Nephron progenitor cell (in vitro differentiated cells): ENCODE measurements around the gene CCDC177.

Experiments
- DNase-seq: peaks from one replicate; pipeline ENCODE4 v3.0.0; 2021
- H3K27ac Mint-ChIP-seq: 2 replicates; pipeline ENCODE4 v1.8.0; 2021; ENCODE audit warnings: mild to moderate bottlenecking, moderate library complexity, mixed read lengths
- H3K27me3 Mint-ChIP-seq: 2 replicates; pipeline ENCODE4 v1.8.0; 2021; ENCODE audit warnings: mild to moderate bottlenecking, low read depth, mixed read lengths; ENCODE audit not compliant: poor library complexity
- H3K36me3 Mint-ChIP-seq: 2 replicates; pipeline ENCODE4 v1.8.0; 2021; ENCODE audit warnings: low read depth, mixed read lengths
- H3K4me1 Mint-ChIP-seq: 2 replicates; pipeline ENCODE4 v1.8.0; 2021; ENCODE audit warnings: mixed read lengths
- H3K4me3 Mint-ChIP-seq: 2 replicates; pipeline ENCODE4 v1.8.0; 2021; ENCODE audit warnings: mild to moderate bottlenecking, moderate library complexity, mixed read lengths
- H3K9me3 Mint-ChIP-seq: 2 replicates; pipeline ENCODE4 v1.8.0; 2021; ENCODE audit warnings: mild to moderate bottlenecking, moderate library complexity, mixed read lengths
- TF ChIP-seq, protein P1 (sequence below): fragments of 200-600 bp; sonication (generic); IDR thresholded peaks from 2 replicates; pipeline ENCODE4 v1.5.0; 2021; ENCODE audit warnings: antibody characterized with exemption

The CCDC177 gene

DNA sequence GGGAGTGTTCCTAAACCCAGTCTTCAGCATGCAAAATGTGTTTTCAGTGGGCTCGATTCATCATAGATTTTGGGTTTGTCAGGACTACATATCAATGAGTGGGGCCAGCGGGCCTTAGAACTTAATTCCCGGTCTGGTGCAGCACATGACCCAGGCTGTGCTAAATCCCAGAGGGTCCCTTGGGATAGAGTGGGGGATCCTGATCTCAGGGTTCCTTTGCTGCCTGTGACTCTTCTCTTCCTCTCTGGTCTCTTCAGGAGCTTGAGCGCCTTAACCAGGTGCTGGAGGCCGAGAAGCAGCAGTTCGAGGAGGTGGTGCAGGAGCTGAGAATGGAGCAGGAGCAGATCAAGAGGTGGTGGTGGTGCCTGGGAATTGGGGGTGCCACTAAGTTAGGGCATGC, 52.6 kb downstream of the CCDC177 start:
- Mint-ChIP-seq H3K36me3 (no peaks in the 10 kb centered on the region), H3K27ac (no peak overlapping the region), H3K4me3 (no peak overlapping the region), H3K4me1 (peaks cover 26% of the 10 kb centered on the region), H3K9me3 (no peaks in the 10 kb centered on the region), H3K27me3 (peaks cover 18% of the 10 kb centered on the region)
- TF ChIP-seq, protein P1, sequence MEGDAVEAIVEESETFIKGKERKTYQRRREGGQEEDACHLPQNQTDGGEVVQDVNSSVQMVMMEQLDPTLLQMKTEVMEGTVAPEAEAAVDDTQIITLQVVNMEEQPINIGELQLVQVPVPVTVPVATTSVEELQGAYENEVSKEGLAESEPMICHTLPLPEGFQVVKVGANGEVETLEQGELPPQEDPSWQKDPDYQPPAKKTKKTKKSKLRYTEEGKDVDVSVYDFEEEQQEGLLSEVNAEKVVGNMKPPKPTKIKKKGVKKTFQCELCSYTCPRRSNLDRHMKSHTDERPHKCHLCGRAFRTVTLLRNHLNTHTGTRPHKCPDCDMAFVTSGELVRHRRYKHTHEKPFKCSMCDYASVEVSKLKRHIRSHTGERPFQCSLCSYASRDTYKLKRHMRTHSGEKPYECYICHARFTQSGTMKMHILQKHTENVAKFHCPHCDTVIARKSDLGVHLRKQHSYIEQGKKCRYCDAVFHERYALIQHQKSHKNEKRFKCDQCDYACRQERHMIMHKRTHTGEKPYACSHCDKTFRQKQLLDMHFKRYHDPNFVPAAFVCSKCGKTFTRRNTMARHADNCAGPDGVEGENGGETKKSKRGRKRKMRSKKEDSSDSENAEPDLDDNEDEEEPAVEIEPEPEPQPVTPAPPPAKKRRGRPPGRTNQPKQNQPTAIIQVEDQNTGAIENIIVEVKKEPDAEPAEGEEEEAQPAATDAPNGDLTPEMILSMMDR, result no peak
- no peak for DNase-seq
